Activated CD8-positive, alpha-beta memory T cell treated with anti-CD3 and anti-CD28 coated beads, Interleukin-2, amount 50 U/mL, for 24 hours (primary cell): ENCODE results near the gene CXorf51B.
"Not testable (repeated sequence)": the region's sequence is repeated elsewhere in the genome, so short reads cannot be mapped to it uniquely, and the experiment has no call there.

ENCODE experiments used
- DNase-seq: peaks from one replicate; pipeline ENCODE4 v3.0.0-alpha.2; 2020; ENCODE audit errors: extremely low read depth

The CXorf51B gene

DNA sequence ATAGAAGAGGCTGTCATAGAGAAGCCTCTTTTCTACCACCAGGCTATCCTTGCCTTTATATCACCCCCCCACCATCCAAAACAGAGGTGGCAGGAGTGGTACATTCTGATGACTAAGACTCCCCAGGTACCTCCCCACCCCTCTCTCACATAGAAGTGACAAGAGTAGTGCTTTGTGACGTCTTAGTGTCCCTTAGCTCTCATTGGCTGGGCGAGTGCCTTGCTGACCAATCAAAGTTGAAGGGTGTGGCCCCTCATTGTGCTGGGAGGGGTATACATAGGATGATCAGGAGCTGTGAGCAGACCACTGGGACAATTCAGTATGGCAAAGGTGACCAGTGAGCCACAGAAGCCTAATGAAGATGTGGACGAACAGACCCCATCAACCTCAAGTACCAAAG lies at the start of gene CXorf51B:
Gene CXorf51B, plus strand, starts transcription at position 301 of the 400 bp plus-strand sequence. Its CDS starts 21 bp downstream, at position 322.
- DNase-seq: not testable (repeated sequence)

DNA sequence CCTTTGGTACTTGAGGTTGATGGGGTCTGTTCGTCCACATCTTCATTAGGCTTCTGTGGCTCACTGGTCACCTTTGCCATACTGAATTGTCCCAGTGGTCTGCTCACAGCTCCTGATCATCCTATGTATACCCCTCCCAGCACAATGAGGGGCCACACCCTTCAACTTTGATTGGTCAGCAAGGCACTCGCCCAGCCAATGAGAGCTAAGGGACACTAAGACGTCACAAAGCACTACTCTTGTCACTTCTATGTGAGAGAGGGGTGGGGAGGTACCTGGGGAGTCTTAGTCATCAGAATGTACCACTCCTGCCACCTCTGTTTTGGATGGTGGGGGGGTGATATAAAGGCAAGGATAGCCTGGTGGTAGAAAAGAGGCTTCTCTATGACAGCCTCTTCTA lies 5.1 kb downstream of the CXorf51B start, which contains the start of gene CXorf51A:
Gene CXorf51A, minus strand, starts transcription at position 101 of the 400 bp plus-strand sequence. Its CDS starts 21 bp downstream, at position 80.
- DNase-seq: not testable (repeated sequence)

DNA sequence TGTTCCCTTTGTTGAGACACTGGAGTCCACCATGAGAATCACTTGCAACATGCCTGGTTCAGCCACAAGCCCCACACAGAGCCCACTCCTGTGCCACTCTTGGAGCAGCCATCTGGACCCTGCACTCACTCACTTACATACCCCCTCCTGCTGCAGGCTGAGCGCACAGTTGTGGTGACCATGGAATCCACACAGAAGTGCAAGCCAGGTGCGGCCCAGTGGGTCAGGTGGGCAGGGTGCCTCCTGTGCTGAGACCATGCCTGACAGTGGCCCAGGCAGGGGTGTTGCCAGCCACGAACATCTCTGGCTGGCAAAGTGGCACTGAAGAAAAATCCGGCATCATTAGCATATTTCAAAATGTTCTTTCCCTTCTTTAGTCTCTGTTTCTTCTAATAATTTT lies 22.4 kb downstream of the CXorf51B start:
- DNase-seq: no peak

DNA sequence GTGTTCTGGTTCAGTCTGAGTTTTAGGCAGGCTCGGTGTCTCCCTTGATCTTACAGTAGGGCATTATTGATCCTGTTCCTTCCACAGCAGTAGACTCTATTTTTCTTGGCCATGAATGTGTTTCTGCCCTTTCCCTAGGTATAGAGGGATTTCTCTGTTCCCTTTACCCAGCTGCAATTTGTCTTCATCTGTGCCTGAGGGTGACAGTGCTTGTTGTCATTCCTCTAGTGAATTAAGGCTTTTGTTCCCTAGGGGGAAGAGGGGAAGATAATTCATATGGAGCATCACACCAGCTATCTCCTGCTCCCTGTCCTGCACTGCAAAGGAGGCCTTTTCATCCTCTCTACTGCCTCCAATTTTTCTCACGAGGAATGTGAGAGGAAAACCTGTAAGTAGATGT lies 44.7 kb downstream of the CXorf51B start:
- DNase-seq: no peak
